IMR-90 (cell line): ENCODE data around the gene CRNN.

ENCODE experiments used
- BHLHE40 ChIP-seq: fragments of 150-350 bp; IDR thresholded peaks from 2 replicates; pipeline ENCODE4 v1.6.1; 2016; ENCODE audit warnings: mild to moderate bottlenecking, low read depth, low read length
- FOS ChIP-seq: fragments of 150-350 bp; IDR thresholded peaks from 2 replicates; pipeline ENCODE4 v1.6.1; 2016; ENCODE audit warnings: low read depth, low read length
- MXI1 ChIP-seq: IDR thresholded peaks from 2 replicates; pipeline ENCODE4 v1.6.1; 2012; ENCODE audit warnings: low read depth, mild to moderate bottlenecking, low read length, moderate library complexity, borderline replicate concordance
- RFX5 ChIP-seq: IDR thresholded peaks from 2 replicates; pipeline ENCODE4 v1.8.0; 2012; ENCODE audit warnings: low read depth, mild to moderate bottlenecking, low read length, moderate library complexity

DNA sequence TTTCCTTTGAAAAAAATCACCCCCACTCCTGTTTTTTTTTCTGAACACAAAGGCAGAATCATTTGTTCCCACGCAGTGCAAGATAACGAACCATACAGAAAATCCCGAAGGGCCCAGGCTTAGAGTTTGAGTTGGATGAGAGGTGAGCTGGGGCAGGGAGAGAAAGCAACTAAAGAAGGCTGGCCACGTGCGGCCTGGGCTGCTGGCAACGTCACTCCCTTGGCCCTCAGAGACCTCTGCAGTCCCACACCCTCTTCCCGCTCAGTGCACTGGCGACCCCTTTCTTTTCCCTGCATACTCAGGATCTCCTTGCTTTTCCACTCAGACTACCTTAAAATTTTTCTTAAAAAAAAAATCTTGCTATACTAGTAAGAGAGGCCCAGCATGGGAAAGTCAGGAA is 28.2 kb upstream of the CRNN start:
- no peak for TF ChIP-seq FOS
- no peak for TF ChIP-seq BHLHE40
- TF ChIP-seq MXI1, result no peak
- no peak for TF ChIP-seq RFX5
